HG03342 (cell line): ENCODE measurements around the gene WDR19.

ENCODE experiments used
- ATAC-seq: cut with Tn5 transposase; IDR thresholded peaks from one replicate; pipeline ENCODE4 v1.9.1; 2021; ENCODE audit warnings: mild to moderate bottlenecking, moderate library complexity; ENCODE audit not compliant: unreplicated experiment

The WDR19 gene

GRCh38 chr4:39295784-39296183 lies 113.5 kb downstream of the WDR19 start:
- no peak for ATAC-seq

GRCh38 chr4:39302901-39303300 lies 120.6 kb downstream of the WDR19 start:
- no peak for ATAC-seq

GRCh38 chr4:39303871-39304270 lies 121.5 kb downstream of the WDR19 start:
- ATAC-seq = no peak

GRCh38 chr4:39304651-39305050 lies 122.3 kb downstream of the WDR19 start:
- no peak for ATAC-seq

- ATAC-seq = no peak
Observed at GRCh38 chr4:39305912-39306677, 123.8 kb downstream of the WDR19 start.

- no peak for ATAC-seq
Observed at GRCh38 chr4:39308611-39309010, 126.3 kb downstream of the WDR19 start.

GRCh38 chr4:39312816-39313215 lies 130.5 kb downstream of the WDR19 start:
- no peak for ATAC-seq

GRCh38 chr4:39319676-39320075 lies 137.3 kb downstream of the WDR19 start:
- no peak for ATAC-seq

- no peak for ATAC-seq
Observed at GRCh38 chr4:39320381-39321115, 138.2 kb downstream of the WDR19 start.

- ATAC-seq = no peak
Observed at GRCh38 chr4:39323821-39324220, 141.5 kb downstream of the WDR19 start.

- ATAC-seq = no peak
Observed at GRCh38 chr4:39324446-39324845, 142.1 kb downstream of the WDR19 start.

- ATAC-seq = no peak
Observed at GRCh38 chr4:39324897-39325613, 142.7 kb downstream of the WDR19 start.

GRCh38 chr4:39326468-39326977 lies 144.2 kb downstream of the WDR19 start:
- no peak for ATAC-seq

GRCh38 chr4:39330353-39330752 lies 148.0 kb downstream of the WDR19 start:
- ATAC-seq = no peak

- no peak for ATAC-seq
Observed at GRCh38 chr4:39331191-39331590, 148.9 kb downstream of the WDR19 start.
